Vagina (tissue), 2 donors: ENCODE data around the gene P2RY1.

Source experiments
- POLR2AphosphoS5 ChIP-seq, 2 donors: sonication (generic); formaldehyde crosslinking; IDR thresholded peaks; one replicate each; pipeline ENCODE4 v1.9.0; 2017; ENCODE audit warnings: antibody characterized with exemption in 2 of 2, mild to moderate bottlenecking in 2 of 2, low read depth in 1 of 2; ENCODE audit not compliant: insufficient read depth in 1 of 2
- TF ChIP-seq, protein P1 (sequence below), 3 experiments: fragments of 450-650 bp in 2 of 3; fragments of 200-600 bp in 1 of 3; sonication (generic) in 1 of 3; IDR thresholded peaks; one replicate each; pipeline ENCODE4 v1.5.1; 2017 to 2019; ENCODE audit warnings: antibody characterized with exemption in 3 of 3, mild to moderate bottlenecking in 2 of 3, moderate library complexity in 2 of 3

GRCh38 chr3:152839511-152839910 lies 4.6 kb downstream of the P2RY1 start:
- no peak for TF ChIP-seq POLR2AphosphoS5 (IDR thresholded peaks at IDR 0.05; ENCODE audit: insufficient read depth in 1 of 2, low read depth in 1 of 2)
- TF ChIP-seq, protein P1, sequence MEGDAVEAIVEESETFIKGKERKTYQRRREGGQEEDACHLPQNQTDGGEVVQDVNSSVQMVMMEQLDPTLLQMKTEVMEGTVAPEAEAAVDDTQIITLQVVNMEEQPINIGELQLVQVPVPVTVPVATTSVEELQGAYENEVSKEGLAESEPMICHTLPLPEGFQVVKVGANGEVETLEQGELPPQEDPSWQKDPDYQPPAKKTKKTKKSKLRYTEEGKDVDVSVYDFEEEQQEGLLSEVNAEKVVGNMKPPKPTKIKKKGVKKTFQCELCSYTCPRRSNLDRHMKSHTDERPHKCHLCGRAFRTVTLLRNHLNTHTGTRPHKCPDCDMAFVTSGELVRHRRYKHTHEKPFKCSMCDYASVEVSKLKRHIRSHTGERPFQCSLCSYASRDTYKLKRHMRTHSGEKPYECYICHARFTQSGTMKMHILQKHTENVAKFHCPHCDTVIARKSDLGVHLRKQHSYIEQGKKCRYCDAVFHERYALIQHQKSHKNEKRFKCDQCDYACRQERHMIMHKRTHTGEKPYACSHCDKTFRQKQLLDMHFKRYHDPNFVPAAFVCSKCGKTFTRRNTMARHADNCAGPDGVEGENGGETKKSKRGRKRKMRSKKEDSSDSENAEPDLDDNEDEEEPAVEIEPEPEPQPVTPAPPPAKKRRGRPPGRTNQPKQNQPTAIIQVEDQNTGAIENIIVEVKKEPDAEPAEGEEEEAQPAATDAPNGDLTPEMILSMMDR (IDR thresholded peaks at IDR 0.05) = no peak
